ENCODE results near the gene NDUFB11.

Gene NDUFB11

GRCh38 chrX:47144626-47145394 lies at the start of gene NDUFB11, which contains the start of gene RBM10:
Gene NDUFB11 (minus strand): TSS chrX:47144702. CDS start chrX:47144679, 23 bp downstream.
Gene RBM10 (plus strand): TSS chrX:47145221. CDS start chrX:47147482, 2,261 bp downstream.
- peak; percentile 60 to 85 for DNase-seq (ENCODE audit: low read depth in 1 of 2, low spot score in 1 of 2)

GRCh38 chrX:47193475-47194193 lies 49.1 kb upstream of the NDUFB11 start, which contains the start of gene UBA1:
Gene UBA1 (plus strand): TSS chrX:47193829. CDS start chrX:47198803, 4,974 bp downstream.
- peak; percentile 71 to 90 for DNase-seq (ENCODE audit: low read depth in 1 of 2, low spot score in 1 of 2)

GRCh38 chrX:47191806-47192401 lies 47.4 kb upstream of the NDUFB11 start:
- no peak for DNase-seq (ENCODE audit: low read depth in 1 of 2, low spot score in 1 of 2)

GRCh38 chrX:47191331-47191730 lies 46.8 kb upstream of the NDUFB11 start:
- DNase-seq (ENCODE audit: low read depth in 1 of 2, low spot score in 1 of 2): peak; percentile 4 to 37

- DNase-seq (ENCODE audit: low read depth in 1 of 2, low spot score in 1 of 2): peak; percentile 44 to 76
Measured at GRCh38 chrX:47190445-47191269, 46.2 kb upstream of the NDUFB11 start.

DNA sequence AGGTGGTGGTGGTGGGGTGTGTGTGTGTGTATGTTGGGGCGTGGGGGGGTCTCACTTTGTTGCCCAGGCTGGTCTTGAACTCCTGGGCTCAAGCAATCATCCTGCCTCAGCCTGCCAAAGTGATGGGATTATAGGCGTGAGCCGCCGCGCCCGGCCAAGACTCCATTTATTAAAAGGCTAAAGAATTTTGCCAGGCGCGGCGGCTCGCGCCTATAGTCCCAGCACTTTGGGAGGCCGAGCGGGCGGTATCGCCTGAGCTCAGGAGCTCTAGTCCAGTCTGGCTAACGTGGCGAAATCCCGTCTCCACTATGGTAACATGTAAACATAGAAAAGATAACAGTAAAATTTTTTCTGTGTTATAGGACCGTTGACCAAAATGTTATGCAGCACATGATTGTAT lies 45.4 kb upstream of the NDUFB11 start:
- DNase-seq (ENCODE audit: low read depth in 1 of 2, low spot score in 1 of 2): no peak

DNA sequence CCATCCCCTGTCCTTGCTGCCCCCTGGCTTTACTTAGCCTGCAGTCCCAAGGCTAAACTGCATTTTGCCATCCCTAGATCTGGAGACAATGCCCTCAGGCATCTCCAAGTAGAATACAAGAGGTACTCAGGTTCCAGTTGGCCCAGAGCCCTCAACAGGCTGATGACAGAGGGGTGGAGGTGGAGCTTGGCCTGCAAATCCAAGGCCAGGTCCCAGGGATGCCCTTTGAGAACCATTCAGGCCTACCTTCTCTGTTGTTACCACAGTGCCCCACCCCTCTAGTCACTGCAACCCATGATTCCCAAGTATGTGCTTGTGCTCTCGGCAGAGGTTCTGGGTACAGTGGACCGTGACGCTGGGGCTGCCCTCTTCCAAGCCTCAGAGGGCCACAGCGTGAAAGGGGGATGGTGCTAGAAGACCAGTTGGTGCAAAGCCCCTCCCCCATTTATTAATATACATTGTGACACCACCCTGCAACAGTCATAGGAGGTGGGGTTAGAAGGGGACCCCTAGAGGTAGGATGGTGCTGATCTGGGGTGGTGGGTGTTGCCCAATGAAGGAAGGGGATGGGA lies 42.7 kb upstream of the NDUFB11 start:
- DNase-seq (ENCODE audit: low read depth in 1 of 2, low spot score in 1 of 2): no peak

- DNase-seq (ENCODE audit: low read depth in 1 of 2, low spot score in 1 of 2): no peak
Measured at GRCh38 chrX:47186096-47186740, 41.7 kb upstream of the NDUFB11 start.

DNA sequence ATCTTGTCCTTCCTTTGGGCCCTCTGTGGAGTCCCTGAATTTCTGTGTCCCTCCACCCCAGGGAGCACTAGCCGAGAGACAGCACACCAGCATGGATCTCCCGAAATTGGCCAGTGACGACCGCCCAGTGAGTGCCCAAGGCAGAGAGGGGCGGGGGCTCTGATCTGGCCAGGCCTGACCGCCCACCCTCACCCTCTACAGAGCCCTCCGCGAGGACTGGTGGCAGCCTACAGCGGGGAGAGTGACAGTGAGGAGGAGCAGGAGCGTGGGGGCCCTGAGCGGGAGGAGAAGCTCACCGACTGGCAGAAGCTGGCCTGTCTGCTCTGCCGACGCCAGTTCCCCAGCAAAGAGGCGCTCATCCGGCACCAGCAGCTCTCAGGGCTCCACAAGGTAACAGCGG lies 40.7 kb upstream of the NDUFB11 start:
- no peak for DNase-seq (ENCODE audit: low read depth in 1 of 2, low spot score in 1 of 2)

DNA sequence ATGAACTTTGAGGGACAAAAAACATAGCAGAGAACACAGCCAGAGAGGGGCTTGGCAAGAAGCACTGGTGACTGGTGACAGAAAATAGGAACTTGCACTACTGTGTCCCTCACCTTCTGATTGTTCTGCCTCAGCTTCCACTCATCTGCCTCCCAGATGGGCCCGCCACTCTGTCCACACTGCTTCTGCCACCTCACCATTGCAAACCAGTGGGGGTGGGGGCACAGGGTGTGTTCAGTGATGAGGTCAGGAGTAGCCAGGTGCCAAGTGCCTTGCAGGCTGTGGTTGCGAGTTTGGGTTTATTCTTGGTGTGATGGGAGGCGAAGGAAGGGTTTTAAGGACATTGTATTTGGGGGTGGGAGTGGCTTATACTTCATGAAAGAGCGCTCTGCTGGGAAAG lies 40.0 kb upstream of the NDUFB11 start:
- no peak for DNase-seq (ENCODE audit: low read depth in 1 of 2, low spot score in 1 of 2)

DNA sequence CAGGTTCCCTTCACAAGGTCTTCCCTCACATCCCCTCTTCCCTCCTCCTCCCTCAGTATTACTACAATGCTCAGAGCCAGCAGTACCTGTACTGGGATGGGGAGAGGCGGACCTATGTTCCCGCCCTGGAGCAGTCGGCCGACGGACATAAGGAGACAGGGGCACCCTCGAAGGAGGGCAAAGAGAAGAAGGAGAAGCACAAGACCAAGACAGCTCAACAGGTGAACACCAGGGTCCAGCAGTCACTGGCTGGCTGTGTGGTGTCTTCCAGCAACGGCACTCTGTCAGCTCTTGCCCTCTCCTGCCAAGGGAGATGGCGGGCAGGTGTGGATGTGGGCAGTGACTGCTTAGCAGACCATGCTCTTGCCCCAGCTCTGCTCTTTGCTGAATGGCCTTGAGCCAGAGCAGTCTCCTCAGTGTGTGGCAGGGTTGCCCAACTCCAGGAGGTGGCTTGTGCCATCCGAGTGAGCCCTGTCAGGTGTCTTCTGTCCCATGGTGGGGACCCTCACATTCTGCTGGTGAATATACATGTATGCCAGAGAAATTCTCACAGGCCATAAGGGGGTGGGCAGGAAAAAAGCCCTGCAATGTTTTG lies 37.7 kb upstream of the NDUFB11 start:
- DNase-seq (ENCODE audit: low read depth in 1 of 2, low spot score in 1 of 2): no peak

GRCh38 chrX:47181301-47181700 lies 36.8 kb upstream of the NDUFB11 start:
- no peak for DNase-seq (ENCODE audit: low read depth in 1 of 2, low spot score in 1 of 2)

- no peak for DNase-seq (ENCODE audit: low read depth in 1 of 2, low spot score in 1 of 2)
Measured at GRCh38 chrX:47180346-47180745, 35.8 kb upstream of the NDUFB11 start.

DNA sequence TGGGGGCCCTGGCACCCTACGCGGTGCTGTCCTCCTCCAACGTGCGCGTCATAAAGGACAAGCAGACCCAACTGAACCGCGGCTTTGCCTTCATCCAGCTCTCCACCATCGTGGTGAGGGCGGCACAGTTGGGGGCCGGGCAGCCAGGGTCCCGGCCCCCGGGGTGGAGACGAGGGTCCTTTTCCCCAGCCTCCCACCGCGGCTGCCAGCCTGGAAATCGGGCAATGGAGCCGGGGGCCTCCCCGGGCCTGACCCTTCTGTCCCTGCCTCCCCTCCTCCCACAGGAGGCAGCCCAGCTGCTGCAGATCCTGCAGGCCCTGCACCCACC lies 35.4 kb upstream of the NDUFB11 start:
- DNase-seq (ENCODE audit: low read depth in 1 of 2, low spot score in 1 of 2): no peak

GRCh38 chrX:47179221-47179927 lies 34.9 kb upstream of the NDUFB11 start:
- no peak for DNase-seq (ENCODE audit: low read depth in 1 of 2, low spot score in 1 of 2)

DNA sequence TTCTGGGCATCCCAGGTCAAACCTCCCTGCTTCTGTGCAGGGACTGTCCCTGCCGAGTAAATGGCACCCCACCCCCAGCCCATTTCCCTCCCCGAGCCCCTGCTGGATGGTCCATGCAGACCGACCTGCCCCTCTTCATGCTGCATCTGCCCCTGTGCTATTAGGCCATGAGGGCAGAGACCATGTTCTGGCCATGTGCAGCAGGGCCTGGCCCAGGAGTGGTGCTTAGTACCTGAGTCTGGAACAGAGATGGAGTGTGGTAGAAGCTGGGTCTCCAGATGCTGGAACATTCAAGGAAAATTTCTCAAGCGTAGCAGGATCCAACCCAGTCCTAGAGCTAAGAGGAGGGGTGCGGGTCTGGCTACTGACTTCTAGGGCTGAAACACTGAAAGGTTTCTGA lies 33.8 kb upstream of the NDUFB11 start:
- no peak for DNase-seq (ENCODE audit: low read depth in 1 of 2, low spot score in 1 of 2)

DNA sequence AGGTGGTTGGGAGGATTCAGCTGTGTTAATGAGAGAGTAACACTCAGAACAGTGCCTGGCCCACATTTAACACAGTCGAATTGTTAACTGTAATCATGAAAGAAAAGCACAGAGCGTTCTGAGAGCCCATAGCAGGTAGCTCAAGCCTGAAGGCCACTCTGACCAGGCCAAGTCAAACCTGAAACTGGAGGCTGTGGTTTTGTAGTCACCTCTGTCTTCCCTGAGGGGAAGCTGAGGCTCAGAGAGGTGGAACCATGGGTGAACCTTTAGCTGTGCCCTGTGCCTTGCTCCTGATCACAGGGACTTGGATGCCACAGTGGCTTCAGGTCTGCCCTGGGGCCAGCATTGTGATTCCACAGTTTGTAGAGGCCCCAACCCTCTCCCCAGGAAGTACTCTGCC lies 32.6 kb upstream of the NDUFB11 start:
- DNase-seq (ENCODE audit: low read depth in 1 of 2, low spot score in 1 of 2): no peak

DNA sequence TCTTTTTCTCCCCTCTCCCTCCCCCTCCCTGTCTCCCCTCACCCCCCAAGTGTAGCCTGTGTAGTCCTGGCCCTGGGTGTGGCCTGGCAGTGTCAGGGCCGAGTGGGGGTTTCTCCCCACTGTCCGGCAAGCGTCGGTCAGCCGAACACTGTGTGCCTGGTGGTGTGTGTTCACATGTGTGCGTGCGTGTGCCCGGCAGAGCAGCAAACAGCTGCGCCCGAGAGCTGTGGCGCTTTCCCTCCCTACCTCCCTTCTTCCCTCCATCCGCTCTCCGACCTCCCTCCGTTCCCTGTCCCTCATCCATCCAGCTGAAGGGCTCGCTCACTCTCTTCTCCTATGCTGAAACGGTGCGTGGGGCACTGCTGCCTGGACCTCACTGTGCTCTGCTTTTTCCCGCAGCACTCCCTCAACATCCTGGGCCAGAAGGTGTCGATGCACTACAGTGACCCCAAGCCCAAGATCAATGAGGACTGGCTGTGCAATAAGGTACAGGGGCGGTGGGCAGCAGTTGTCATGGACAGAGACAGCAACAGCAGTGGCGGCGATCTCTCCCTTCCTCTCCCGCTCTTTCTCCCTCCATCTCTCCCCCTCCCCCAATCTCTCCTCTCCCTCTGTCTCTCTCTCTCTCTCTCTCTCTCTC lies 31.7 kb upstream of the NDUFB11 start:
- DNase-seq (ENCODE audit: low read depth in 1 of 2, low spot score in 1 of 2): no peak

GRCh38 chrX:47175588-47175980 lies 31.1 kb upstream of the NDUFB11 start:
- no peak for DNase-seq (ENCODE audit: low read depth in 1 of 2, low spot score in 1 of 2)

Measured in activated CD4-positive, alpha-beta T cell treated with anti-CD3 and anti-CD28 coated beads, Interleukin-2, amount 50 U/mL, for 24 hours (primary cell).